Gastroesophageal sphincter (tissue), 4 donors: ENCODE measurements around the gene MYO19. TPM values are rescaled to one million over a fixed set of nuclear protein-coding genes. Genes with fewer than 3 reads are reported as not detected.

Experiments
- ATAC-seq: fragments of 150-250 bp; one replicate; pipeline ENCODE4 v1.9.1; 2016; ENCODE audit warnings: mild to moderate bottlenecking, moderate library complexity
- H3K27ac ChIP-seq, 4 donors: fragments of 200-600 bp; sonication (generic) in 3 of 4; 1 replicate in 3 of 4; 2 replicates in 1 of 4; pipeline ENCODE4 v1.5.1; 2016 to 2019
- H3K27me3 ChIP-seq: fragments of 200-600 bp; sonication (generic); one replicate; pipeline ENCODE4 v1.5.1; 2019
- H3K36me3 ChIP-seq, 2 donors: fragments of 200-600 bp; sonication (generic); one replicate each; pipeline ENCODE4 v1.5.1; 2019; ENCODE audit warnings: control low read depth in 1 of 2
- H3K4me1 ChIP-seq, 3 donors: fragments of 200-600 bp; sonication (generic); 1 replicate in 2 of 3; 2 replicates in 1 of 3; pipeline ENCODE4 v1.5.1; 2016 to 2019; ENCODE audit warnings: control low read depth in 2 of 3
- H3K4me3 ChIP-seq, 2 donors: fragments of 200-600 bp; sonication (generic); one replicate each; pipeline ENCODE4 v1.5.1; 2019; ENCODE audit warnings: mild to moderate bottlenecking in 1 of 2, moderate library complexity in 1 of 2
- H3K9me3 ChIP-seq, 3 donors: fragments of 200-600 bp; sonication (generic); one replicate each; pipeline ENCODE4 v1.5.1; 2017 to 2019; ENCODE audit warnings: control low read depth in 2 of 3
- EP300 ChIP-seq: sonication (generic); formaldehyde crosslinking; IDR thresholded peaks from one replicate; pipeline ENCODE4 v1.6.1; 2017; ENCODE audit warnings: antibody characterized with exemption, mild to moderate bottlenecking
- POLR2A ChIP-seq, 2 donors: fragments of 450-650 bp; IDR thresholded peaks; one replicate each; pipeline ENCODE4 v1.6.1; 2017; ENCODE audit warnings: antibody characterized with exemption in 2 of 2, mild to moderate bottlenecking in 2 of 2, moderate library complexity in 1 of 2
- POLR2AphosphoS5 ChIP-seq: sonication (generic); formaldehyde crosslinking; IDR thresholded peaks from one replicate; pipeline ENCODE4 v1.6.1; 2017; ENCODE audit warnings: antibody characterized with exemption
- WGBS, 2 donors: methylation state at CpG; one replicate each; pipeline ENCODE4 v1.1.5; 2018; ENCODE audit warnings: low coverage in 1 of 2; 5-methylcytosine and 5-hydroxymethylcytosine counted together
- total RNA-seq, 4 donors: library from RNA; depleted of rRNA; stranded (reverse); fragments of >200 nt; gene quantifications; one replicate each; pipeline ENCODE4 v1.1.0, GENCODE V29; 2016
- TF ChIP-seq, protein P1 (sequence below), 4 experiments: fragments of 200-600 bp in 2 of 4; fragments of 450-650 bp in 2 of 4; sonication (generic) in 1 of 4; IDR thresholded peaks; one replicate each; pipeline ENCODE4 v1.5.1; 2017 to 2019; ENCODE audit warnings: antibody characterized with exemption in 4 of 4, mild to moderate bottlenecking in 2 of 4, moderate library complexity in 2 of 4

Gene MYO19
- total RNA-seq, 4 donors from 2014 or later, result 23.3 to 63.5 (median 42.5) TPM

GRCh38 chr17:36503456-36504155, 31.1 kb downstream of the MYO19 start:
- no peak for TF ChIP-seq EP300
- TF ChIP-seq, protein P1, sequence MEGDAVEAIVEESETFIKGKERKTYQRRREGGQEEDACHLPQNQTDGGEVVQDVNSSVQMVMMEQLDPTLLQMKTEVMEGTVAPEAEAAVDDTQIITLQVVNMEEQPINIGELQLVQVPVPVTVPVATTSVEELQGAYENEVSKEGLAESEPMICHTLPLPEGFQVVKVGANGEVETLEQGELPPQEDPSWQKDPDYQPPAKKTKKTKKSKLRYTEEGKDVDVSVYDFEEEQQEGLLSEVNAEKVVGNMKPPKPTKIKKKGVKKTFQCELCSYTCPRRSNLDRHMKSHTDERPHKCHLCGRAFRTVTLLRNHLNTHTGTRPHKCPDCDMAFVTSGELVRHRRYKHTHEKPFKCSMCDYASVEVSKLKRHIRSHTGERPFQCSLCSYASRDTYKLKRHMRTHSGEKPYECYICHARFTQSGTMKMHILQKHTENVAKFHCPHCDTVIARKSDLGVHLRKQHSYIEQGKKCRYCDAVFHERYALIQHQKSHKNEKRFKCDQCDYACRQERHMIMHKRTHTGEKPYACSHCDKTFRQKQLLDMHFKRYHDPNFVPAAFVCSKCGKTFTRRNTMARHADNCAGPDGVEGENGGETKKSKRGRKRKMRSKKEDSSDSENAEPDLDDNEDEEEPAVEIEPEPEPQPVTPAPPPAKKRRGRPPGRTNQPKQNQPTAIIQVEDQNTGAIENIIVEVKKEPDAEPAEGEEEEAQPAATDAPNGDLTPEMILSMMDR (IDR thresholded peaks at IDR 0.05), result no peak
- no peak for TF ChIP-seq POLR2A (IDR thresholded peaks at IDR 0.05)
- no peak for TF ChIP-seq POLR2AphosphoS5
- no peaks in the 10 kb centered on the region for H3K27me3 ChIP-seq
- WGBS, 2 donors, result 100% methylated on average over 1 to 2 of the region's 7 CpGs
- H3K4me3 ChIP-seq, result no peak overlapping the region
- ATAC-seq, result no peak
- H3K9me3 ChIP-seq, result no peaks in the 10 kb centered on the region
- H3K36me3 ChIP-seq, result peaks cover 0 to 93% of the 10 kb centered on the region in 2 donors
- H3K4me1 ChIP-seq, result no peaks in the 10 kb centered on the region
- no peak overlapping the region for H3K27ac ChIP-seq

DNA sequence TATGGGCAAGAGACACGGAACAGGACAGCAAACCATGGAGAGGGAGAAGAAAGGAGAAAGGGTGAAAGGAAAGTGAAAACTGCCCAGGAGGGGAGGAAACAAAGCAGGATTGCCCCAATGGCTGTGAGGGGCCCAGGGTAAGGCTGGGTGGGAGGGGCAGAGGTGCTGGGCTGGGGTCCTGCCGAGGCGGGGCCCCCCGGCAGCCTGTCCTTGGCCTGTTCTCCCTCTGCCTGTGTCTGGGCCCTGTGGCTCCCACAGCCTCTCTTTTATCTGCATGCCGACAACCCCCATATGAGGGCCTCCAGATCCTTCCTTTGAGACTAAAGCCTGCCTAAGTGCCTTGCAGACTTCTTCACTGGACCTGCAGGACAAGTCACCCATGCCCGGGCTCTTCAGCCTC, 32.7 kb downstream of the MYO19 start:
- Histone ChIP-seq H3K4me1 (no peaks in the 10 kb centered on the region), H3K36me3 (peaks cover 0 to 93% of the 10 kb centered on the region in 2 donors), H3K4me3 (no peak overlapping the region), H3K27ac (no peak overlapping the region), H3K9me3 (no peaks in the 10 kb centered on the region), H3K27me3 (no peaks in the 10 kb centered on the region)
- WGBS, 2 donors, result 85 to 88% methylated on average over 5 to 6 of the region's 6 CpGs
- no peak for TF ChIP-seq POLR2A (IDR thresholded peaks at IDR 0.05)
- ATAC-seq, result no peak

GRCh38 chr17:36501351-36501750, 33.3 kb downstream of the MYO19 start:
- TF ChIP-seq, protein P1 (IDR thresholded peaks at IDR 0.05), result no peak
- no peak for TF ChIP-seq POLR2AphosphoS5
- no peak for TF ChIP-seq POLR2A (IDR thresholded peaks at IDR 0.05)
- no peak for TF ChIP-seq EP300
- no peaks in the 10 kb centered on the region for H3K4me1 ChIP-seq
- no peaks in the 10 kb centered on the region for H3K27me3 ChIP-seq
- H3K9me3 ChIP-seq, result no peaks in the 10 kb centered on the region
- 94% methylated on average over 3 of the region's 3 CpGs; no CpG with 5 or more reads in 1 of the 2 donors for WGBS, 2 donors
- H3K27ac ChIP-seq, result no peak overlapping the region
- H3K36me3 ChIP-seq, result peaks cover 0 to 93% of the 10 kb centered on the region in 2 donors
- H3K4me3 ChIP-seq, result no peak overlapping the region
- ATAC-seq, result no peak

- Histone ChIP-seq H3K4me3 (no peak overlapping the region), H3K27ac (no peak overlapping the region), H3K36me3 (peaks cover 3 to 93% of the 10 kb centered on the region in 2 donors), H3K27me3 (no peaks in the 10 kb centered on the region), H3K4me1 (no peaks in the 10 kb centered on the region), H3K9me3 (no peaks in the 10 kb centered on the region)
- 92% methylated on average over 2 of the region's 15 CpGs; no CpG with 5 or more reads in 1 of the 2 donors for WGBS, 2 donors
- ATAC-seq, result no peak
- TF ChIP-seq EP300, result no peak
- no peak for TF ChIP-seq POLR2A (IDR thresholded peaks at IDR 0.05)
- TF ChIP-seq, protein P1 (IDR thresholded peaks at IDR 0.05), result no peak
- no peak for TF ChIP-seq POLR2AphosphoS5
Observed at GRCh38 chr17:36500745-36501225, 33.9 kb downstream of the MYO19 start.

- TF ChIP-seq POLR2A (IDR thresholded peaks at IDR 0.05) (no peak), EP300 (no peak)
- peaks cover 3 to 93% of the 10 kb centered on the region in 2 donors for H3K36me3 ChIP-seq
- no peak overlapping the region for H3K4me3 ChIP-seq
- H3K4me1 ChIP-seq, result no peaks in the 10 kb centered on the region
- no peak overlapping the region for H3K27ac ChIP-seq
- ATAC-seq, result no peak
- H3K27me3 ChIP-seq, result no peaks in the 10 kb centered on the region
- 72 to 75% methylated on average over 4 to 6 of the region's 7 CpGs for WGBS, 2 donors
- H3K9me3 ChIP-seq, result no peaks in the 10 kb centered on the region
Observed at GRCh38 chr17:36498560-36499300, 35.9 kb downstream of the MYO19 start.
